Measurements from ENCODE around the gene RHOJ. TPM values are rescaled to one million over a fixed set of nuclear protein-coding genes. Genes with fewer than 3 reads are reported as not detected.
"Not testable (repeated sequence)": the region's sequence is repeated elsewhere in the genome, so short reads cannot be mapped to it uniquely, and the experiment has no call there.

RHOJ gene
- total RNA-seq, 2 experiments from 2014 or later = not detected

DNA sequence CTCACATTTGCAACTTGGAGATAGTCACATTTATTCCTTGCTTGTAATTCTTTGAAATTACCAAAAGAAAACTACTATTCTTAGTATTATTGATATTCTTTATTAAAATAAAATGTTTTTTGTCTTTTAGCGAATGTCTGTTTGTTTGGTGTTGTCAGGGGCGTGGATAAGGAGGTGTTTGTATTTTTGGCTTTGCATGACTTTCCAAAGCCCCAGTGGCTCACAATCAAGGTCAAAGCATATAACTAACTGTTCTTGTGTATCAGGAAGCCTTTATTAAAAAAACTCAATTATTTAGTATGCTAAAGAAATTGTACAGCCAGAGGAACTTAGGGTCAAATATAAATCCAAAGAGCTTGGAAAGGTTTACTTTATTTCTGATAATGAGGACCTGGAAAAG, 96.6 kb downstream of the RHOJ start:
- ChIA-PET CTCF (no interaction called here), POLR2A (no interaction called here)
- no peak for ATAC-seq
- intact Hi-C loops (cut with micrococcal nuclease) = no loop called here
- no peak for TF ChIP-seq CTCF (IDR thresholded peaks at IDR 0.05)
- no peak overlapping the region for H3K27ac Mint-ChIP-seq
- H3K9me3 Mint-ChIP-seq = no peaks in the 10 kb centered on the region
- DNase-seq = no peak
- H3K27me3 Mint-ChIP-seq = peaks cover 7% of the 10 kb centered on the region
- H3K4me3 Mint-ChIP-seq = no peak overlapping the region
- no peaks in the 10 kb centered on the region for H3K36me3 Mint-ChIP-seq (ENCODE audit: low read depth)
- peaks cover 7% of the 10 kb centered on the region for H3K4me1 Mint-ChIP-seq (ENCODE audit: low read depth)

DNA sequence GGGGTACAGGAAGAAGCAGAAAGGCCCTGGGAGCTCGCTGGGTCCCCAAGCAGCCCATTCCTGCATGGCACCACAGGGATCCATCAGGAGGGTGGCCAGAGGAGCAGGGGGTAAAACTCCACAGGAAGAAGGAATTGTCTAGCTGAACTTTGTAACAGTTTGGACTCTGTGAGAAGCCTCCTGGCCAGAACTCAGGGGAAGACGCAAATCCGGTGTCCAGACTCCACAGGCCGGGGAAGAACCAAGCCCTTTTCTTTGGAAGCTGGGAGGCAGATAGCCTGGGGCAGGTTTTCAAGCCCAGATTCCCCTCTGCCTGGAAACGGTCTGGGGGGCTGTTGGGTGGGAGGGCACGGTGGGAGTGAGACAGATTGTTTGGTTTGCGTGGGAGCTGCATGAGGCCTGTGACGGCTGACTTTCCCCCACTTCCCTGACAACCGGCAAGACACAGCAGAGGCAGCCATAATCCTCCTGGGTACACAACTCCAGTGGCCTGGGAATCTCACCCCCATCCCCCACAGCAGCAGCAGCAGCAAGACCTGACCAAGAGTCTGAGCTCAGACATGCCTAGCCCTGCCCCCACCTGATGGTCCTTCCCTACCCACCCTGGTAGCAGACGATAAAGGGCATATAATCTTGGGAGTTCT, 97.8 kb downstream of the RHOJ start:
- peaks cover 10% of the 10 kb centered on the region for H3K27me3 Mint-ChIP-seq
- no peaks in the 10 kb centered on the region for H3K9me3 Mint-ChIP-seq
- ATAC-seq = no peak
- H3K36me3 Mint-ChIP-seq (ENCODE audit: low read depth) = no peaks in the 10 kb centered on the region
- no peak for DNase-seq
- ChIA-PET CTCF (interaction anchor here (1.2 kb wide), 1 partner anchor 17 kb away, joined by 4 read pairs; no protein-coding TSS in a partner anchor), POLR2A (no interaction called here)
- H3K27ac Mint-ChIP-seq = no peak overlapping the region
- no peaks in the 10 kb centered on the region for H3K4me1 Mint-ChIP-seq (ENCODE audit: low read depth)
- intact Hi-C loops (cut with micrococcal nuclease) = no loop called here
- no peak overlapping the region for H3K4me3 Mint-ChIP-seq
- no peak for TF ChIP-seq CTCF (IDR thresholded peaks at IDR 0.05)

- H3K4me1 Mint-ChIP-seq (ENCODE audit: low read depth); ATAC-seq; H3K9me3 Mint-ChIP-seq; intact Hi-C loops (cut with micrococcal nuclease); H3K36me3 Mint-ChIP-seq (ENCODE audit: low read depth); H3K27ac Mint-ChIP-seq; POLR2A ChIA-PET; CTCF ChIA-PET; DNase-seq; H3K4me3 Mint-ChIP-seq: not testable (repeated sequence)
- peaks cover 15% of the 10 kb centered on the region for H3K27me3 Mint-ChIP-seq
Measured at GRCh38 chr14:63304429-63304828, 100.2 kb downstream of the RHOJ start.

DNA sequence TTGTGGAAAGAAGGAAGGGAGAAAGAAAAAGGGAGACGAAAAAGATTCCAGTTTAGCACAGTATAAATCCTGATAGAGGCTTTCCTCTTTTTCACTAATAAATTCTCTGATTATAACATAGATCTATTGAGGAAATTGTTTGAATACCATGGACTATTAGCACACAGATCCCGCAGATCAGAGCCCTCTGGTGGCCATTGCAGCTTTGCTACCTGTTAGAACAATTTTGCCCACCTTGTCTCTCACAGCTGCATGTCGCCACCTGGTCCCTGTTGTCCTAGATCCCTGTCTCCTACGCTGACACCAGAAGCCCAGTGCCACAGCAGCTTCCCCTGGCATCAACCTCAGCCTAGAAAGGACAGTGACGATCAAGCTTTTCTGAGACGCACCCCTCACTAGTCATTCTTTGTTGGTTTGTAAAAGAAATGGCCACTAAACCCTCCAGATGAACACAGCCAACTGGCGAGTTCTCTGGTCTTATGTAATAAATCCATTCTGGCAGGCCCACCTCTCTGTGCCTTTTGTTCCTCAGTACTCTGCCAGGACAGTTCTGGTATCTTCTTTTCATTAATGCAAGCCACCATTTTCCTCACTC, 104.6 kb downstream of the RHOJ start:
- H3K9me3 Mint-ChIP-seq = no peaks in the 10 kb centered on the region
- POLR2A ChIA-PET = no interaction called here
- H3K27ac Mint-ChIP-seq = no peak overlapping the region
- no peak for ATAC-seq
- intact Hi-C loops (cut with micrococcal nuclease) = no loop called here
- no peaks in the 10 kb centered on the region for H3K4me1 Mint-ChIP-seq (ENCODE audit: low read depth)
- CTCF ChIA-PET = interaction anchor here (0.7 to 1.6 kb wide), 5 partner anchors 13 to 966 kb away, joined by 3 to 4 read pairs (median 3); no protein-coding TSS in a partner anchor
- no peaks in the 10 kb centered on the region for H3K36me3 Mint-ChIP-seq (ENCODE audit: low read depth)
- peaks cover 15% of the 10 kb centered on the region for H3K27me3 Mint-ChIP-seq
- H3K4me3 Mint-ChIP-seq = no peak overlapping the region
- peak; percentile 21 for DNase-seq
- TF ChIP-seq CTCF (IDR thresholded peaks at IDR 0.05) = peak; percentile 52

- no peak for TF ChIP-seq CTCF (IDR thresholded peaks at IDR 0.05)
- no peaks in the 10 kb centered on the region for H3K4me1 Mint-ChIP-seq (ENCODE audit: low read depth)
- intact Hi-C loops (cut with micrococcal nuclease) = no loop called here
- H3K27ac Mint-ChIP-seq = no peak within 1 kb of the TSS
- ATAC-seq = no peak
- DNase-seq = no peak
- H3K27me3 Mint-ChIP-seq = peaks cover 14% of the 10 kb centered on the region
- H3K36me3 Mint-ChIP-seq (ENCODE audit: low read depth) = no peaks in the 10 kb centered on the region
- no peaks in the 10 kb centered on the region for H3K9me3 Mint-ChIP-seq
- ChIA-PET POLR2A (no interaction called here), CTCF (no interaction called here)
- H3K4me3 Mint-ChIP-seq = no peak within 1 kb of the TSS
Measured at GRCh38 chr14:63318835-63319234, 114.6 kb downstream of the RHOJ start, which contains the start of gene GPHB5. Gene GPHB5, minus strand, starts transcription at chr14:63318935. Its CDS starts 1,086 bp downstream, at chr14:63317849.

All from activated CD8-positive, alpha-beta T cell treated with anti-CD3 and anti-CD28 coated beads for 36 hours (primary cell).